DOHH2 (cell line): ENCODE data around the gene PHF2.

Experiments used
- H3F3A ChIP-seq: fragments of 200-600 bp; sonication (generic), shearing (Covaris generic); 2 replicates; pipeline ENCODE4 v1.6.0; 2016; ENCODE audit warnings: antibody characterized with exemption, mild to moderate bottlenecking; ENCODE audit not compliant: control insufficient read depth, insufficient read depth
- H3K27ac ChIP-seq: fragments of 200-600 bp; sonication (generic); 2 replicates; pipeline ENCODE4 v1.5.1; 2014; ENCODE audit warnings: low read depth, mild to moderate bottlenecking, low read length, moderate library complexity
- H3K27me3 ChIP-seq: fragments of 200-600 bp; sonication (generic); 2 replicates; pipeline ENCODE4 v1.6.1; 2014; ENCODE audit warnings: mild to moderate bottlenecking, low read length, mixed read lengths; ENCODE audit not compliant: control insufficient read depth
- H3K36me3 ChIP-seq: fragments of 200-600 bp; sonication (generic); 2 replicates; pipeline ENCODE4 v1.6.1; 2014; ENCODE audit warnings: mild to moderate bottlenecking, low read length, moderate library complexity, mixed read lengths; ENCODE audit not compliant: control insufficient read depth
- H3K4me1 ChIP-seq: fragments of 200-600 bp; sonication (generic); 2 replicates; pipeline ENCODE4 v1.6.1; 2014; ENCODE audit warnings: mild to moderate bottlenecking, low read length, mixed read lengths; ENCODE audit not compliant: control insufficient read depth
- H3K4me2 ChIP-seq: fragments of 200-600 bp; sonication (generic); 2 replicates; pipeline ENCODE4 v1.6.0; 2014; ENCODE audit warnings: mild to moderate bottlenecking, low read length, moderate library complexity
- H3K4me3 ChIP-seq: fragments of 200-600 bp; sonication (generic); 2 replicates; pipeline ENCODE4 v1.5.1; 2014; ENCODE audit warnings: mild to moderate bottlenecking, low read length, mixed read lengths
- H3K79me2 ChIP-seq: fragments of 200-600 bp; sonication (generic); 2 replicates; pipeline ENCODE4 v1.6.1; 2014; ENCODE audit warnings: mild to moderate bottlenecking, low read length, mixed read lengths; ENCODE audit not compliant: control insufficient read depth
- H3K9me2 ChIP-seq: fragments of 200-600 bp; sonication (generic); replicated peaks from 2 replicates; pipeline ENCODE4 v1.6.1; 2014; ENCODE audit warnings: mild to moderate bottlenecking, low read length, mixed read lengths; ENCODE audit not compliant: control insufficient read depth
- H3K9me3 ChIP-seq: fragments of 200-600 bp; sonication (generic); 2 replicates; pipeline ENCODE4 v1.6.1; 2014; ENCODE audit warnings: antibody characterized with exemption, low read length, mixed read lengths; ENCODE audit not compliant: control insufficient read depth, insufficient read depth
- H4K20me1 ChIP-seq: fragments of 200-600 bp; sonication (generic); 2 replicates; pipeline ENCODE4 v1.6.0; 2014; ENCODE audit warnings: low read depth, mild to moderate bottlenecking, antibody characterized with exemption, low read length, moderate library complexity; ENCODE audit not compliant: control insufficient read depth, insufficient read depth
- CTCF ChIP-seq: fragments of 200-600 bp; sonication (generic); IDR thresholded peaks from one replicate; pipeline ENCODE4 v1.5.1; 2014; ENCODE audit warnings: antibody characterized with exemption, mild to moderate bottlenecking, low read depth, low read length; ENCODE audit not compliant: poor library complexity, severe bottlenecking
- EZH2phosphoT487 ChIP-seq: fragments of 200-600 bp; sonication (generic); IDR thresholded peaks from 2 replicates; pipeline ENCODE4 v1.6.1; 2017; ENCODE audit warnings: borderline replicate concordance, mild to moderate bottlenecking, antibody characterized with exemption, low read length, moderate library complexity, mixed read lengths

Gene PHF2

GRCh38 chr9:93623753-93624152 lies 47.4 kb downstream of the PHF2 start:
- Histone ChIP-seq H3K36me3 (peaks cover 3% of the 10 kb centered on the region), H3K4me2 (no peak overlapping the region), H3K9me2 (no peaks in the 10 kb centered on the region), H3F3A (no peaks in the 10 kb centered on the region), H3K9me3 (peaks cover 12% of the 10 kb centered on the region), H3K27me3 (no peaks in the 10 kb centered on the region), H3K79me2 (peaks cover 64% of the 10 kb centered on the region), H3K4me1 (no peaks in the 10 kb centered on the region), H4K20me1 (no peaks in the 10 kb centered on the region), H3K4me3 (no peak overlapping the region), H3K27ac (no peak overlapping the region)
- TF ChIP-seq EZH2phosphoT487 (no peak), CTCF (no peak)

DNA sequence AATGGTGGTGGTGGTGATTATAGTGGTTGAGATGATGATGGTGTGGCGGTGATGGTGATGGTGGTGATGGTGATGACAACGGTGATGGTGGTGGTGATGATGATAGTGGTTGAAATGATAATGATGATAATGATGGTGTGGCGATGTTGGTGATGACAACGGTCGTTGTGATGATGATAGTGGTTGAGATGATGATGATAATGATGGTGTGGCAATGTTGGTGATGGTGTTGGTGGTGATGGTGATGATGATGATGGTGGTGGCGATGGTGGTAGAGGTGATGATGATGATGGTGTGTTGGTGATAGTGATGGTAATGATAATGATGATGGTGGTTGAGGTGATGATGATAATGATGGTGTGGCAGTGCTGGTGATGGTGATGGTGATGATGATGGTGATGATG lies 48.0 kb downstream of the PHF2 start:
- no peak overlapping the region for H3K4me2 ChIP-seq
- H4K20me1 ChIP-seq, result no peaks in the 10 kb centered on the region
- H3K9me3 ChIP-seq, result peaks cover 12% of the 10 kb centered on the region
- H3K27ac ChIP-seq, result no peak overlapping the region
- H3K27me3 ChIP-seq, result no peaks in the 10 kb centered on the region
- TF ChIP-seq CTCF (no peak), EZH2phosphoT487 (no peak)
- peaks cover 3% of the 10 kb centered on the region for H3K36me3 ChIP-seq
- H3K4me3 ChIP-seq, result no peak overlapping the region
- H3K79me2 ChIP-seq, result peaks cover 65% of the 10 kb centered on the region
- no peaks in the 10 kb centered on the region for H3K9me2 ChIP-seq
- H3F3A ChIP-seq, result no peaks in the 10 kb centered on the region
- H3K4me1 ChIP-seq, result no peaks in the 10 kb centered on the region

- TF ChIP-seq EZH2phosphoT487 (no peak), CTCF (no peak)
- Histone ChIP-seq H3K9me2 (no peaks in the 10 kb centered on the region), H3F3A (no peaks in the 10 kb centered on the region), H3K4me1 (no peaks in the 10 kb centered on the region), H3K79me2 (peaks cover 63% of the 10 kb centered on the region), H3K36me3 (peaks cover 3% of the 10 kb centered on the region), H3K4me2 (no peak overlapping the region), H3K4me3 (no peak overlapping the region), H3K9me3 (peaks cover 12% of the 10 kb centered on the region), H3K27me3 (no peaks in the 10 kb centered on the region), H3K27ac (no peak overlapping the region), H4K20me1 (no peaks in the 10 kb centered on the region)
Observed at GRCh38 chr9:93624977-93625376, 48.6 kb downstream of the PHF2 start.

DNA sequence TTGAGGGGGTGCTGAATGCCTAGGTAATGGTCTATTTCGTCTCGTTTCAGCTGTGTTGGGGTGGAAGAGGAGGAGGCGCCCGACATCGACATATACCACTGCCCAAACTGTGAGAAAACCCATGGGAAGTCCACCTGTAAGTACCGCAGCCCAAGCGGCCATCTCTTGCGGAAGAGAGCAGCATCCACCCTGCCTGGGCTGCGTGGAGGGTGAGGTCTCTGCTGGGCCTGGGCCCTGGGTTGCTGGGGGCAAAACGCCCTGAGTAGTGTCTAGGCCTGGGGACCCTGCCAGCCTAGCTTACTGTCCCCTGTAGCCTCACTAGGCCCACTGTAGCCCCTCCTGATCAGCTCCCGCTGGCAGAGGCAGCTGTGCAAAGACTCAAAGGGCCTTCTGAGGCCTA lies 53.5 kb downstream of the PHF2 start:
- no peak overlapping the region for H3K4me3 ChIP-seq
- H3K9me2 ChIP-seq, result no peaks in the 10 kb centered on the region
- no peaks in the 10 kb centered on the region for H3K4me1 ChIP-seq
- H3K27me3 ChIP-seq, result no peaks in the 10 kb centered on the region
- no peaks in the 10 kb centered on the region for H3F3A ChIP-seq
- H3K4me2 ChIP-seq, result no peak overlapping the region
- TF ChIP-seq CTCF (no peak), EZH2phosphoT487 (no peak)
- H3K36me3 ChIP-seq, result peaks cover 6% of the 10 kb centered on the region
- H3K9me3 ChIP-seq, result peaks cover 12% of the 10 kb centered on the region
- H4K20me1 ChIP-seq, result no peaks in the 10 kb centered on the region; the same call in 1 of the 2 replicates
- no peak overlapping the region for H3K27ac ChIP-seq
- H3K79me2 ChIP-seq, result peaks cover 29% of the 10 kb centered on the region
